H1 (cell line): ENCODE data around the gene KCNA5. TPM values are rescaled to one million over a fixed set of nuclear protein-coding genes. Genes with fewer than 3 reads are reported as not detected.

Source experiments
- BRCA1 ChIP-seq: IDR thresholded peaks from 2 replicates; pipeline ENCODE4 v1.6.1; 2012; ENCODE audit warnings: low read depth, low read length, improper control_type of control experiment
- CHD7 ChIP-seq: fragments of 300-600 bp; sonication (generic); IDR thresholded peaks from 2 replicates; pipeline ENCODE4 v1.7.1; 2012; ENCODE audit warnings: low read length, moderate library complexity, mild to moderate bottlenecking, inconsistent platforms; ENCODE audit not compliant: insufficient replicate concordance
- RFX5 ChIP-seq: IDR thresholded peaks from 2 replicates; pipeline ENCODE4 v1.6.1; 2011; ENCODE audit warnings: low read depth, low read length, improper control_type of control experiment, borderline replicate concordance
- SP1 ChIP-seq: IDR thresholded peaks from 2 replicates; pipeline ENCODE4 v1.6.1; 2011; ENCODE audit warnings: low read depth, low read length
- TAF1 ChIP-seq: IDR thresholded peaks from 2 replicates; pipeline ENCODE4 v1.6.1; 2011; ENCODE audit warnings: mild to moderate bottlenecking, low read depth, low read length
- polyA plus RNA-seq, 7 experiments: library from polyadenylated mRNA; depleted of rRNA in 3 of 7; stranded (reverse) in 5 of 7; unstranded in 2 of 7; fragments of >200 nt in 5 of 7; fragments of 200-250 nt in 2 of 7; gene quantifications; 1 replicate in 5 of 7; 2 replicates in 1 of 7; 4 replicates in 1 of 7; pipeline versions ENCODE4 v1.2.1 to v1.2.3, GENCODE V29; 2011 to 2013; ENCODE audit warnings: missing spikeins in 2 of 7, mixed read lengths in 2 of 7
- total RNA-seq: library from RNA; stranded (reverse); fragmentation: NEBNext Ultra II Directional; extraction: Animal tissue kit (Norgen Biotek cat#: 25700); gene quantifications from 2 replicates; pipeline ENCODE4 v1.2.1, GENCODE V29; 2021

KCNA5 gene
- total and polyA plus RNA-seq, 2 of the 8 experiments (the other 6 are each of a cell fraction or from before 2014, with no cell fraction given) = 0.20 to 0.29 TPM

GRCh38 chr12:5026342-5026938 is 17.2 kb upstream of the KCNA5 start (continued):
- TF ChIP-seq CHD7 = no peak
- no peak for TF ChIP-seq BRCA1
- TF ChIP-seq TAF1 = no peak
- TF ChIP-seq RFX5 = no peak
- TF ChIP-seq SP1 = no peak
